Adrenal gland (tissue), 19 donors: Measurements from ENCODE around the gene CEP85. TPM values are rescaled to one million over a fixed set of nuclear protein-coding genes. Genes with fewer than 3 reads are reported as not detected.
A peak's percentile ranks its signal among the peaks of the same experiment; 100 is the strongest.

Source experiments
- DNase-seq, 7 donors: peaks; one replicate each; pipeline ENCODE4 v3.0.0-alpha.2; 2019 to 2020
- H3K27ac ChIP-seq, 5 donors: fragments of 200-600 bp; sonication (generic) in 4 of 5; 1 replicate in 3 of 5; 2 replicates in 2 of 5; pipeline versions ENCODE4 v1.5.1 to v1.8.0; 2016 to 2020; ENCODE audit warnings: mild to moderate bottlenecking in 1 of 5
- H3K27me3 ChIP-seq: fragments of 200-600 bp; 2 replicates; pipeline ENCODE4 v1.8.0; 2021
- H3K36me3 ChIP-seq, 2 donors: fragments of 200-600 bp; replicated peaks in 1 of 2; 1 replicate in 1 of 2; 2 replicates in 1 of 2; pipeline versions ENCODE4 v1.5.1 to v1.8.0; 2018 to 2022
- H3K4me1 ChIP-seq, 2 donors: fragments of 200-600 bp; replicated peaks in 1 of 2; 1 replicate in 1 of 2; 2 replicates in 1 of 2; pipeline versions ENCODE4 v1.5.1 to v1.8.0; 2018 to 2021
- H3K4me3 ChIP-seq, 4 donors: fragments of 200-600 bp; sonication (generic) in 3 of 4; one replicate each; pipeline ENCODE4 v1.5.1; 2016 to 2018
- H3K9me3 ChIP-seq, 3 donors: fragments of 200-600 bp; sonication (generic) in 1 of 3; replicated peaks in 1 of 3; 1 replicate in 2 of 3; 2 replicates in 1 of 3; pipeline versions ENCODE4 v1.5.1 to v1.8.0; 2016 to 2021
- POLR2A ChIP-seq, 2 donors: fragments of 450-650 bp; IDR thresholded peaks; one replicate each; pipeline ENCODE4 v1.6.1; 2017; ENCODE audit warnings: antibody characterized with exemption in 2 of 2, mild to moderate bottlenecking in 2 of 2, moderate library complexity in 1 of 2
- WGBS, 4 donors: extraction: QIAGEN DNeasy Blood & Tissue Kit in 2 of 4; methylation state at CpG; one replicate each; pipeline versions ENCODE4 v1.1.5 to v1.1.7; 2013 to 2017; 5-methylcytosine and 5-hydroxymethylcytosine counted together
- intact Hi-C, 2 donors: fragments of 100-400 bp; cut with DNase I; formaldehyde crosslinking; loops; one replicate each; pipeline versions ENCODE4 v1.14.1 to v1.15.0; 2022 to 2023
- long read RNA-seq, 10 donors: library from polyadenylated mRNA in 3 of 10; unstranded in 2 of 10; stranded (forward) in 1 of 10; transcript quantifications; one replicate each; pipeline ENCODE4 v2.0.0 and lab custom pipeline, GENCODE V29; 2021 to 2026
- polyA plus RNA-seq, 3 donors: library from polyadenylated mRNA; stranded (reverse); fragments of 200-250 nt in 2 of 3; fragments of 350-450 nt in 1 of 3; fragmentation: Illumina TruSeq in 1 of 3; extraction: RNeasy Lipid Tissue Mini Kit (QIAGEN cat#74804) in 1 of 3; gene quantifications; one replicate each; pipeline ENCODE4 v1.2.3, GENCODE V29; 2013 to 2014
- total RNA-seq, 9 donors: library from RNA; depleted of rRNA in 4 of 9; stranded (reverse); fragments of >200 nt in 4 of 9; fragments of 120-200 nt in 1 of 9; fragmentation: NEBNext Ultra II Directional in 1 of 9; extraction: Animal tissue kit (Norgen Biotek cat#: 25700) in 1 of 9; gene quantifications; one replicate each; pipeline versions ENCODE4 v1.1.0 to v1.2.4, GENCODE V29; 2013 to 2023
- TF ChIP-seq, protein P1 (sequence below), 6 experiments: fragments of 450-650 bp in 4 of 6; fragments of 200-600 bp in 2 of 6; sonication (generic) in 1 of 6; IDR thresholded peaks; 1 replicate in 5 of 6; 2 replicates in 1 of 6; pipeline versions ENCODE4 v1.5.1 to v1.8.0; 2016 to 2021; ENCODE audit warnings: antibody characterized with exemption in 6 of 6, mild to moderate bottlenecking in 2 of 6, moderate library complexity in 1 of 6
- donor health status: healthy with polysubstance abuse.
- donor health status: Bipolar disorder and iron deficiency.
- donor health status: DM: yes; HTN: yes; CAD: no.
- donor health status: DM: no; HTN: no; CAD: no.
- donor health status: DM: no; HTN: no; CAD: no.
- donor health status: DM: yes; HTN: yes; CAD: no.

Gene CEP85
- 10 to 100 TPM in 1 of 9 donors, 1 to 10 TPM in 8; 2.6 to 16.4 (median 5.8) TPM for total RNA-seq
- polyA plus RNA-seq, result 1 to 10 TPM; 2.5 to 6.1 (median 3.1) TPM
- long read RNA-seq, donor 1, result 0 reads
- long read RNA-seq, donor 2, result 0 reads
- long read RNA-seq, donor 3, result 0 reads
- long read RNA-seq, donor 4, partial matches to known transcripts, result 0 of 1 reads
- long read RNA-seq, donor 4, other reads (novel, unspliced or antisense), result 0 of 1 reads
- long read RNA-seq, donor 5, partial matches to known transcripts, result 0 of 4 reads
- long read RNA-seq, donor 5, other reads (novel, unspliced or antisense), result 2 of 4 reads
- long read RNA-seq, donor 6, result 0 reads
- long read RNA-seq, donor 7, result 0 reads
- long read RNA-seq, donor 8, partial matches to known transcripts, result 0 of 1 reads
- long read RNA-seq, donor 8, other reads (novel, unspliced or antisense), result 0 of 1 reads
- long read RNA-seq, donor 9, partial matches to known transcripts, result 0 of 1 reads
- long read RNA-seq, donor 9, other reads (novel, unspliced or antisense), result 0 of 1 reads
- long read RNA-seq, donor 10, result 0 reads

DNA sequence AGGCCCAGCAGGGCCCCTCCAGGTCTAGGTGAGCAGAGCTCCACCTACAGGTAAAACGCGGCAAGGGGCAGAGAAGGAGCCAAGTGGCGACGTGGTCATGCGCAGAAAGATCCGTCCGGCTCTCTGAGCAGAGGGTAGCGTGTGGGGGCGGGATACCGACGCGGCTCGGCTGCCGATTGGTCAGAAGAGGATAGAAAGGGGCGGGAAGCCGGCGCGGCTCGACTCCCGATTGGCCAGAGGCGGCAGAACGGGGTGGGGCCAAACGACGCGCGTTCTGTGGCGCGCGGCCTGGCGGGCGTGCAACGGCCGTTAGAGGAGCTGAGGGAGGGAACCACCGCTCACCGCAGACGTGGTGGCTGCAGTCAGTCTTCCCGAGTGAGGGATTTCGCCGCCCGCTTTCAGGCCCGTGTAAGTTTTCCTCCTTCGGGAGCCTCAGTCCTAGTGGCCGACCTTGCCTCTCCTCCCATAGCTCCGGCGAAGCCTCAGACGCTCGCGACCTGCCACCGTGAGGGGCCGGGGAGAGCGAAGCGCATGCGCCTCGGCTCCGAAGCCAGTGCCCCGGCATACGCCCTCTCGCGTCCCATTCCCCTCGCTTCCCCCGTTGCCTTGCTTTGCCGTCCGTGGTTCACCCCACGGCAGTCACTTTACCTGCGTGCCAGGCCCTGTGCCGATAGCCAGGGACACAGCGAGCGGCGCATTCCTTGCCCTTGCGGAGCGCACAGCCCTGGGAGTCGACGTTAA, at the start of gene CEP85:
Gene CEP85 (plus strand): TSS at position 298 of the 741 bp plus-strand sequence. CDS start 5,584 bp downstream, outside the sequence.
- TF ChIP-seq POLR2A (IDR thresholded peaks at IDR 0.05), result peak; percentile 64 to 87
- TF ChIP-seq, protein P1, sequence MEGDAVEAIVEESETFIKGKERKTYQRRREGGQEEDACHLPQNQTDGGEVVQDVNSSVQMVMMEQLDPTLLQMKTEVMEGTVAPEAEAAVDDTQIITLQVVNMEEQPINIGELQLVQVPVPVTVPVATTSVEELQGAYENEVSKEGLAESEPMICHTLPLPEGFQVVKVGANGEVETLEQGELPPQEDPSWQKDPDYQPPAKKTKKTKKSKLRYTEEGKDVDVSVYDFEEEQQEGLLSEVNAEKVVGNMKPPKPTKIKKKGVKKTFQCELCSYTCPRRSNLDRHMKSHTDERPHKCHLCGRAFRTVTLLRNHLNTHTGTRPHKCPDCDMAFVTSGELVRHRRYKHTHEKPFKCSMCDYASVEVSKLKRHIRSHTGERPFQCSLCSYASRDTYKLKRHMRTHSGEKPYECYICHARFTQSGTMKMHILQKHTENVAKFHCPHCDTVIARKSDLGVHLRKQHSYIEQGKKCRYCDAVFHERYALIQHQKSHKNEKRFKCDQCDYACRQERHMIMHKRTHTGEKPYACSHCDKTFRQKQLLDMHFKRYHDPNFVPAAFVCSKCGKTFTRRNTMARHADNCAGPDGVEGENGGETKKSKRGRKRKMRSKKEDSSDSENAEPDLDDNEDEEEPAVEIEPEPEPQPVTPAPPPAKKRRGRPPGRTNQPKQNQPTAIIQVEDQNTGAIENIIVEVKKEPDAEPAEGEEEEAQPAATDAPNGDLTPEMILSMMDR (IDR thresholded peaks at IDR 0.05), result peak; percentile 63 to 82 (median 78)
- Histone ChIP-seq H3K9me3 (no peaks in the 10 kb centered on the region), H3K27ac (peak within 1 kb of the TSS; percentile 81 to 95 (median 88)), H3K4me1 (peaks cover 0 to 7% of the 10 kb centered on the region in 2 donors), H3K4me3 (peak within 1 kb of the TSS; percentile 43 to 97 (median 54)), H3K36me3 (no peaks in the 10 kb centered on the region), H3K27me3 (no peaks in the 10 kb centered on the region)
- intact Hi-C loops, result loop anchor here in 1 of 2 donors (5.0 kb wide), 1 partner anchor 67 kb away; the partner anchor contains the start of genes C1orf232 and ZNF593
- peak; percentile 98 to 99 (median 99) for DNase-seq
- WGBS, 4 donors, result 0 to 1% (median 0%) methylated on average over 28 to 73 of the region's 73 CpGs

GRCh38 chr1:26184883-26185282, 49.1 kb upstream of the CEP85 start:
- 91 to 97% (median 93%) methylated on average over 15 to 21 of the region's 21 CpGs for WGBS, 4 donors

GRCh38 chr1:26187882-26188281, 46.1 kb upstream of the CEP85 start:
- no peaks in the 10 kb centered on the region for H3K4me1 ChIP-seq
- WGBS, 4 donors, result 85 to 93% (median 88%) methylated on average over 6 of the region's 6 CpGs
- no peak overlapping the region for H3K4me3 ChIP-seq
- no peaks in the 10 kb centered on the region for H3K36me3 ChIP-seq
- intact Hi-C loops, result no loop called here
- H3K27me3 ChIP-seq, result no peaks in the 10 kb centered on the region
- H3K27ac ChIP-seq, result no peak overlapping the region
- DNase-seq, result no peak
- H3K9me3 ChIP-seq, result no peaks in the 10 kb centered on the region
- no peak for TF ChIP-seq POLR2A (IDR thresholded peaks at IDR 0.05)

More at GRCh38 chr1:26184883-26185282, 49.1 kb upstream of the CEP85 start:
- DNase-seq, result no peak
- intact Hi-C loops, result no loop called here
- Histone ChIP-seq H3K27ac (no peak overlapping the region), H3K36me3 (no peaks in the 10 kb centered on the region), H3K9me3 (no peaks in the 10 kb centered on the region), H3K27me3 (no peaks in the 10 kb centered on the region), H3K4me3 (no peak overlapping the region), H3K4me1 (no peaks in the 10 kb centered on the region)
- no peak for TF ChIP-seq POLR2A (IDR thresholded peaks at IDR 0.05)
- TF ChIP-seq, protein P1 (IDR thresholded peaks at IDR 0.05), result no peak

DNA sequence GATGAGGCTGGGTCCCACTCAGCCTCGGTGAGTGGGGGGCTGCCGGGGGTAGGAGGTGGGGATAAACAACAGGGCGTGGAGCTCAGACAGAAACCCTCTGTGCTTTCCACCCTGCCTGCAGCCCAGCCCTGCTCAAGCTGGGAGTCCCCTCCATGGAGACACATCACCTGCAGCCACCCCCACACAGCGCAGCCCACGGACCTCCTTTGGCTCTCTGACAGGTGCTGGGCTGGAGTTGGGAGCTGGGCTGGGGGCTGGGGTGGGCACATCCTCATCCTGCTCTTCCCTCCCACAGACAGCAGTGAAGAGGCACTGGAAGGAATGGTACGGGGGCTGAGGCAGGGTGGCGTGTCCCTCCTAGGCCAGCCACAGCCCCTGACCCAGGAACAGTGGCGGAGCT, 45.5 kb upstream of the CEP85 start:
- H3K27ac ChIP-seq, result no peak overlapping the region
- no peak for DNase-seq
- no peak overlapping the region for H3K4me3 ChIP-seq
- no peaks in the 10 kb centered on the region for H3K9me3 ChIP-seq
- no peaks in the 10 kb centered on the region for H3K4me1 ChIP-seq
- no peak for TF ChIP-seq POLR2A (IDR thresholded peaks at IDR 0.05)
- TF ChIP-seq, protein P1 (IDR thresholded peaks at IDR 0.05), result no peak
- no peaks in the 10 kb centered on the region for H3K27me3 ChIP-seq
- intact Hi-C loops, result no loop called here
- WGBS, 4 donors, result 86 to 94% (median 90%) methylated on average over 5 to 8 of the region's 8 CpGs
- no peaks in the 10 kb centered on the region for H3K36me3 ChIP-seq
